Endothelial cell (in vitro differentiated cells): ENCODE results near the gene CHEK2. TPM values are rescaled to one million over a fixed set of nuclear protein-coding genes. Genes with fewer than 3 reads are reported as not detected.

Experiments
- DNase-seq: peaks from one replicate; pipeline ENCODE4 v3.0.0; 2021; ENCODE audit warnings: low spot score
- H3K27ac Mint-ChIP-seq: one replicate; pipeline ENCODE4 v1.8.0; 2021; ENCODE audit warnings: mixed read lengths, inconsistent platforms; ENCODE audit not compliant: unreplicated experiment
- H3K27me3 Mint-ChIP-seq: one replicate; pipeline ENCODE4 v1.8.0; 2021; ENCODE audit warnings: mild to moderate bottlenecking, moderate library complexity, mixed read lengths, inconsistent platforms; ENCODE audit not compliant: unreplicated experiment
- H3K36me3 Mint-ChIP-seq: one replicate; pipeline ENCODE4 v1.8.0; 2021; ENCODE audit warnings: mild to moderate bottlenecking, low read depth, mixed read lengths, inconsistent platforms; ENCODE audit not compliant: unreplicated experiment
- H3K4me1 Mint-ChIP-seq: one replicate; pipeline ENCODE4 v1.8.0; 2021; ENCODE audit warnings: mild to moderate bottlenecking, mixed read lengths, inconsistent platforms; ENCODE audit not compliant: unreplicated experiment
- H3K4me3 Mint-ChIP-seq: one replicate; pipeline ENCODE4 v1.8.0; 2021; ENCODE audit warnings: mild to moderate bottlenecking, mixed read lengths, inconsistent platforms; ENCODE audit not compliant: unreplicated experiment
- H3K9me3 Mint-ChIP-seq: one replicate; pipeline ENCODE4 v1.8.0; 2021; ENCODE audit warnings: mixed read lengths, inconsistent platforms; ENCODE audit not compliant: unreplicated experiment
- total RNA-seq: library from RNA; stranded (reverse); fragmentation: NEBNext Ultra II Directional; extraction: Animal tissue kit (Norgen Biotek cat#: 25700); gene quantifications from one replicate; pipeline ENCODE4 v1.2.1, GENCODE V29; 2021; ENCODE audit not compliant: unreplicated experiment
- TF ChIP-seq, protein P1 (sequence below): fragments of 200-600 bp; sonication (generic); IDR thresholded peaks from one replicate; pipeline ENCODE4 v1.5.0; 2021; ENCODE audit warnings: antibody characterized with exemption; ENCODE audit not compliant: unreplicated experiment

Gene CHEK2
- total RNA-seq, 1 donor from 2014 or later = 11.2 TPM

GRCh38 chr22:28648792-28649191 is 92.8 kb downstream of the CHEK2 start:
- no peaks in the 10 kb centered on the region for H3K9me3 Mint-ChIP-seq
- peaks cover 4% of the 10 kb centered on the region for H3K36me3 Mint-ChIP-seq
- peaks cover 1% of the 10 kb centered on the region for H3K27me3 Mint-ChIP-seq
- no peak overlapping the region for H3K27ac Mint-ChIP-seq
- H3K4me3 Mint-ChIP-seq = no peak overlapping the region
- TF ChIP-seq, protein P1, sequence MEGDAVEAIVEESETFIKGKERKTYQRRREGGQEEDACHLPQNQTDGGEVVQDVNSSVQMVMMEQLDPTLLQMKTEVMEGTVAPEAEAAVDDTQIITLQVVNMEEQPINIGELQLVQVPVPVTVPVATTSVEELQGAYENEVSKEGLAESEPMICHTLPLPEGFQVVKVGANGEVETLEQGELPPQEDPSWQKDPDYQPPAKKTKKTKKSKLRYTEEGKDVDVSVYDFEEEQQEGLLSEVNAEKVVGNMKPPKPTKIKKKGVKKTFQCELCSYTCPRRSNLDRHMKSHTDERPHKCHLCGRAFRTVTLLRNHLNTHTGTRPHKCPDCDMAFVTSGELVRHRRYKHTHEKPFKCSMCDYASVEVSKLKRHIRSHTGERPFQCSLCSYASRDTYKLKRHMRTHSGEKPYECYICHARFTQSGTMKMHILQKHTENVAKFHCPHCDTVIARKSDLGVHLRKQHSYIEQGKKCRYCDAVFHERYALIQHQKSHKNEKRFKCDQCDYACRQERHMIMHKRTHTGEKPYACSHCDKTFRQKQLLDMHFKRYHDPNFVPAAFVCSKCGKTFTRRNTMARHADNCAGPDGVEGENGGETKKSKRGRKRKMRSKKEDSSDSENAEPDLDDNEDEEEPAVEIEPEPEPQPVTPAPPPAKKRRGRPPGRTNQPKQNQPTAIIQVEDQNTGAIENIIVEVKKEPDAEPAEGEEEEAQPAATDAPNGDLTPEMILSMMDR = no peak
- no peaks in the 10 kb centered on the region for H3K4me1 Mint-ChIP-seq
- DNase-seq = no peak

DNA sequence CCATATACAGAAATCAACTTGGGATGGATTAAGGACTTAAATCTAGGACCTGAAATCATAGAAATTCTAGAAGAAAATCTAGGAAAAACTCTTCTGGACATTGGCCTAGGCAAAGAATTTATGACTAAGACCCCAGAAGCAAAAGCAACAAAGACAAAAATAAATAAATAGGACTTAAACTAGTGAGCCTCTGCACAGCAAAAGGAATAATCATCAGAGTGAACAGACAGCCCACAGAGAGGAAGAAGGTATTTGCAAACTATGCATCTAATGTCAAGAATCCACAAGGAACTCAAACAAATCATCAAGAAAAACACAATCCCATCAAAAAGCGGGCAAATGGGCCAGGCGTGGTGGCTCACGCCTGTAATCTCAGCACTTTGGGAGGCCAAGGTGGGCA is 94.4 kb downstream of the CHEK2 start:
- Mint-ChIP-seq H3K4me1 (no peaks in the 10 kb centered on the region), H3K27ac (no peak overlapping the region), H3K4me3 (no peak overlapping the region), H3K9me3 (no peaks in the 10 kb centered on the region), H3K27me3 (peaks cover 1% of the 10 kb centered on the region), H3K36me3 (no peaks in the 10 kb centered on the region)
- TF ChIP-seq, protein P1 = no peak
- no peak for DNase-seq

DNA sequence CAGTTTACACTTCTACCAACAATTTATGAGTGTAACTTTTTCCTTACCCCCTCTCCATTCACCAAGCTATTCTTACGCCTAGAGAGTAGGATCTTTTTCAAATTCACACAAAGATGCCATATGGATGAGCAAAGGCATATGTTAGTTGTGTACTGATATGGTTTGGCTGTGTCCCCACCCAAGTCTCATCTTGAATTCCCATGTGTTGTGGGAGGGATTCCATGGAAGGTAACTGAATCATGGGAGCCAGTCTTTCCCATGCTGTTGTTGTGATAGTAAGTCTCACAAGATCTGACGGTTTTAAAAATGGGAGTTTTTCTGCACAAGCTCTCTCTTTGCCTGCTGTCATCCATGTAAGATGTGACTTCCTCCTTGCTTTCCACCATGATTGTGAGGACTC is 102.3 kb downstream of the CHEK2 start:
- H3K27me3 Mint-ChIP-seq = no peaks in the 10 kb centered on the region

More for the DNA sequence above, 102.3 kb downstream of the CHEK2 start:
- no peak overlapping the region for H3K4me3 Mint-ChIP-seq
- no peak overlapping the region for H3K27ac Mint-ChIP-seq
- H3K36me3 Mint-ChIP-seq = no peaks in the 10 kb centered on the region
- DNase-seq = no peak
- no peaks in the 10 kb centered on the region for H3K9me3 Mint-ChIP-seq
- H3K4me1 Mint-ChIP-seq = no peaks in the 10 kb centered on the region
- TF ChIP-seq, protein P1 = no peak

Other genes with a start within 250 kb of the CHEK2 start
- gene TTC28, start 62.0 kb downstream of the CHEK2 start, total RNA-seq = 70.8 TPM
- gene HSCB, start 219 bp upstream of the CHEK2 start, total RNA-seq = 16.6 TPM
- 21.9 TPM for gene CCDC117, start 30.9 kb upstream of the CHEK2 start, total RNA-seq
- 71.3 TPM for gene XBP1, start 58.7 kb upstream of the CHEK2 start, total RNA-seq
- gene ZNRF3, start 141.8 kb upstream of the CHEK2 start, total RNA-seq = 3.3 TPM